ENCODE results near the gene C1orf21.

Gene C1orf21

GRCh38 chr1:184487531-184488193 lies 100.8 kb downstream of the C1orf21 start:
- no peak for DNase-seq

- DNase-seq, result no peak
Observed at GRCh38 chr1:184489908-184490307, 103.1 kb downstream of the C1orf21 start.

GRCh38 chr1:184492536-184492935 lies 105.7 kb downstream of the C1orf21 start:
- DNase-seq, result no peak

GRCh38 chr1:184493987-184494388 lies 107.2 kb downstream of the C1orf21 start:
- DNase-seq, result no peak

GRCh38 chr1:184494929-184495328 lies 108.1 kb downstream of the C1orf21 start:
- DNase-seq, result no peak

GRCh38 chr1:184497959-184498723 lies 111.3 kb downstream of the C1orf21 start:
- DNase-seq, result no peak

GRCh38 chr1:184499616-184500015 lies 112.8 kb downstream of the C1orf21 start:
- DNase-seq, result no peak

GRCh38 chr1:184502161-184502560 lies 115.3 kb downstream of the C1orf21 start:
- no peak for DNase-seq

- DNase-seq, result no peak
Observed at GRCh38 chr1:184503221-184503749, 116.5 kb downstream of the C1orf21 start.

- no peak for DNase-seq
Observed at GRCh38 chr1:184504040-184504954, 117.5 kb downstream of the C1orf21 start.

- no peak for DNase-seq
Observed at GRCh38 chr1:184504955-184505338, 118.1 kb downstream of the C1orf21 start.

- no peak for DNase-seq
Observed at GRCh38 chr1:184506481-184506880, 119.7 kb downstream of the C1orf21 start.

- no peak for DNase-seq
Observed at GRCh38 chr1:184507165-184507564, 120.3 kb downstream of the C1orf21 start.

- DNase-seq, result no peak
Observed at GRCh38 chr1:184507604-184508280, 120.9 kb downstream of the C1orf21 start.

GRCh38 chr1:184509105-184509504 lies 122.3 kb downstream of the C1orf21 start:
- no peak for DNase-seq

GRCh38 chr1:184510110-184510509 lies 123.3 kb downstream of the C1orf21 start:
- DNase-seq, result no peak

- no peak for DNase-seq
Observed at GRCh38 chr1:184512724-184513123, 125.9 kb downstream of the C1orf21 start.

- DNase-seq, result no peak
Observed at GRCh38 chr1:184513421-184513820, 126.6 kb downstream of the C1orf21 start.

GRCh38 chr1:184513966-184514365 lies 127.1 kb downstream of the C1orf21 start:
- DNase-seq, result no peak

- DNase-seq, result no peak
Observed at GRCh38 chr1:184514447-184514846, 127.6 kb downstream of the C1orf21 start.

GRCh38 chr1:184517130-184517529 lies 130.3 kb downstream of the C1orf21 start:
- no peak for DNase-seq

- DNase-seq, result no peak
Observed at GRCh38 chr1:184518736-184519357, 132.0 kb downstream of the C1orf21 start.
